GM18505 (cell line): Measurements from ENCODE around the gene RPL41.
"Not testable (repeated sequence)": the region's sequence is repeated elsewhere in the genome, so short reads cannot be mapped to it uniquely, and the experiment has no call there.

Source experiments
- ATAC-seq: cut with Tn5 transposase; IDR thresholded peaks from one replicate; pipeline ENCODE4 v1.9.1; 2021; ENCODE audit not compliant: unreplicated experiment
- POLR2A ChIP-seq: IDR thresholded peaks from 4 replicates; pipeline ENCODE4 v1.6.1; 2011; ENCODE audit warnings: borderline replicate concordance; ENCODE audit not compliant: insufficient read depth, insufficient read length; ENCODE audit errors: extremely low read depth

Gene RPL41

GRCh38 chr12:56116267-56117081 lies at the start of gene RPL41:
RPL41 (plus strand) TSS chr12:56116633.
- peak; percentile 99 for TF ChIP-seq POLR2A
- peak; percentile 40 for ATAC-seq

- no peak for ATAC-seq
- TF ChIP-seq POLR2A = no peak
Observed at GRCh38 chr12:56071648-56072047, 44.8 kb upstream of the RPL41 start.

- no peak for ATAC-seq
- no peak for TF ChIP-seq POLR2A
Observed at GRCh38 chr12:56074396-56074795, 42.0 kb upstream of the RPL41 start.

GRCh38 chr12:56077966-56078365 lies 38.5 kb upstream of the RPL41 start:
- not testable (repeated sequence) for ATAC-seq

GRCh38 chr12:56078427-56078826 lies 38.0 kb upstream of the RPL41 start:
- no peak for TF ChIP-seq POLR2A
- no peak for ATAC-seq

- peak; percentile 58 for ATAC-seq
Observed at GRCh38 chr12:56078931-56079722, 37.3 kb upstream of the RPL41 start.

GRCh38 chr12:56079723-56080555 lies 36.5 kb upstream of the RPL41 start, which contains the start of gene ERBB3:
ERBB3 (plus strand) TSS chr12:56080165; CDS start chr12:56080301, 136 bp downstream.
- ATAC-seq = no peak
- no peak for TF ChIP-seq POLR2A

More at GRCh38 chr12:56078931-56079722, 37.3 kb upstream of the RPL41 start:
- no peak for TF ChIP-seq POLR2A

- no peak for ATAC-seq
- TF ChIP-seq POLR2A = no peak
Observed at GRCh38 chr12:56080556-56081138, 35.8 kb upstream of the RPL41 start.

- TF ChIP-seq POLR2A = no peak
- no peak for ATAC-seq
Observed at GRCh38 chr12:56081393-56082347, 34.8 kb upstream of the RPL41 start.

- TF ChIP-seq POLR2A = no peak
- no peak for ATAC-seq
Observed at GRCh38 chr12:56082382-56082781, 34.1 kb upstream of the RPL41 start.

GRCh38 chr12:56082967-56083366 lies 33.5 kb upstream of the RPL41 start:
- ATAC-seq = no peak
- TF ChIP-seq POLR2A = no peak

GRCh38 chr12:56084958-56085543 lies 31.4 kb upstream of the RPL41 start:
- TF ChIP-seq POLR2A = no peak
- no peak for ATAC-seq

- TF ChIP-seq POLR2A = no peak
- no peak for ATAC-seq
Observed at GRCh38 chr12:56086096-56086495, 30.3 kb upstream of the RPL41 start.
